Myocyte (in vitro differentiated cells): ENCODE measurements around the gene LZTR1. TPM values are rescaled to one million over a fixed set of nuclear protein-coding genes. Genes with fewer than 3 reads are reported as not detected.
"Not testable (repeated sequence)": the region's sequence is repeated elsewhere in the genome, so short reads cannot be mapped to it uniquely, and the experiment has no call there.

ENCODE experiments used
- DNase-seq: peaks from one replicate; pipeline ENCODE4 v3.0.0-alpha.2; 2012; ENCODE audit warnings: low read depth
- total RNA-seq: library from RNA; depleted of rRNA; stranded (reverse); fragments of >200 nt; gene quantifications from 2 replicates; pipeline ENCODE4 v1.2.3, GENCODE V29; 2014

LZTR1 gene
- total RNA-seq, 1 donor from 2014 or later, result 51.8 TPM

DNA sequence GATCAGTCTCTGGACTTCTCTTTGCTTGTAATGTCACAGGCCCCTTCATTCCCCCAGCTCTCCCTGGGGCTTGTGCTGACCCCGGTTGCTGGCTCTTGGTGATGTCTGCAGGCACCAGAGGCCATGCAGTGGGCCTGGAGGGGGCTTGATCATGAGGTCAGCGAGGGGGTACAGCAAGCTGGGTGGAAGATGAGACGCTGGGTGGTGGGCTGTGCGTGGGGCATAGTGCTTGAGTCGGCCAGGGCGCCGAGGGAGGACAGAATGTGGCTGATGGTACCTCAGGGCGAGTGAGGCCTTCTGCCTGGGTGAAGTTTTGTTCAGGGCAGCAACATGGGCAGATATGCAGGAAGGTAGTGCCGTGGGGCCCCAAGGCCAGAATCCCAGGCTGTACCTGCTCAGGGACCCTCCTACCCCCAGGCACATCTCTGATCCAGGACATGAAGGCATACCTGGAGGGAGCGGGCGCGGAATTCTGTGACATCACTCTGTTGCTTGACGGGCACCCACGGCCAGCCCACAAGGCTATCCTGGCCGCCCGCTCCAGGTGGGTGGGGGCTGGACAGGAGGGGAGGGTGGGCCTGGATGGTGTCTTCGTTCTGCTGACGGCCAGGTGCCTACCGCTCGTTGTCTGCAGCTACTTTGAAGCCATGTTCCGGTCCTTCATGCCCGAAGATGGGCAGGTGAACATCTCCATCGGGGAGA, 13.4 kb downstream of the LZTR1 start:
- DNase-seq, result no peak

DNA sequence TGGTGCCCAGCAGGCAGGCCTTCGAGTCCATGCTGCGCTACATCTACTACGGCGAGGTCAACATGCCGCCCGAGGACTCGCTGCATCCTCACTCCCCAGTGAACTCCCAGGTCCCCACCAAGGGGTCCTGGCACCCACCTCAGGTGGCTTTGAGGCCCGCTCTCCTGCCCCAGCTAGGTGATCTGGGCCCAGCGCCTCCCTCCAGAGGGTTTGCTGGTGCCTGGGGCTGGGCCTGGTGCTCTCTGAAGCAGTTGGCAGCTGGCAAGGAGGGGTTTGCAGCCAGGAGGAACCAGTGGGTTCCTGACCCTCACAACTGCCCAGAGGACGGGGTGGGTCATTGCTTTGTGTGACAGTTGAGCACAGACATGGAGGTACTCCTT, 13.9 kb downstream of the LZTR1 start:
- DNase-seq, result no peak

DNA sequence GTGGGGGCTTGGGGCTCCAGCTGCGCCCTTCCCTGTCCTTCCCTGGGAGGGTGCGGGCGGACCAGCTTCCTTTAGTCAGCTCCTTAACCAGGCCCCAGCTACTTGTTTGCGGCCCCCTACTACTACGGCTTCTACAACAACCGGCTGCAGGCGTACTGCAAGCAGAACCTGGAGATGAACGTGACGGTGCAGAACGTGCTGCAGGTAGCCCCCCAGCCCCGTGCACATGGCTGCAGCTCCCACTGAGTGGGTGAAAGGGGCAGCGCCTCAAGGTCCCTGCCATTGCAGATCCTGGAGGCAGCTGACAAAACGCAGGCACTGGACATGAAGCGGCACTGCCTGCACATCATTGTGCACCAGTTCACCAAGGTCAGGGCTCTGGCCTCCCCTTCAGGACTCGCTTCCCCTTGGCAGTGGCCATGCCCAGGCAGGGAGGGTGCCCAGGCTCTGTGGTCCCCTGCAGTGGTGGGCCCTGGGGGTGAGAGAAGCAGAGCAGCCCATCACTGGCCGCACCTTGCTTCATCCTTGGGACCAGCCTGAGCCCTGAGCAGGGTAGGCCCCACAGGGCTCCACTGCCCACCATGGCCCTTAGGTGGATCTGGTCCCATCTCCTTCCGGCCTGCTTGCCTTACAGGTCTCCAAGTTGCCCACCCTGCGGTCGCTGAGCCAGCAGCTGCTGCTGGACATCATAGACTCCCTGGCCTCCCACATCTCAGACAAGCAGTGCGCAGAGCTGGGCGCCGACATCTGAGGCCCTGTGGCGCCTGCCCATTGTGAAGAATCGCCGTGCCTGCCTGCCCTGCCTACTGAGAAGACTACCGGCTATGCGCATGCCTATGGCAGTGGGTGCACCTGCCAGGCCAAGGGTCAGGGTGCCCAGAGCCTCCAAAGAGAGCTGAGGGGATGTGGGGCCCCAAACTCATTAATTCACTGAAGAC, 14.8 kb downstream of the LZTR1 start:
- no peak for DNase-seq

DNA sequence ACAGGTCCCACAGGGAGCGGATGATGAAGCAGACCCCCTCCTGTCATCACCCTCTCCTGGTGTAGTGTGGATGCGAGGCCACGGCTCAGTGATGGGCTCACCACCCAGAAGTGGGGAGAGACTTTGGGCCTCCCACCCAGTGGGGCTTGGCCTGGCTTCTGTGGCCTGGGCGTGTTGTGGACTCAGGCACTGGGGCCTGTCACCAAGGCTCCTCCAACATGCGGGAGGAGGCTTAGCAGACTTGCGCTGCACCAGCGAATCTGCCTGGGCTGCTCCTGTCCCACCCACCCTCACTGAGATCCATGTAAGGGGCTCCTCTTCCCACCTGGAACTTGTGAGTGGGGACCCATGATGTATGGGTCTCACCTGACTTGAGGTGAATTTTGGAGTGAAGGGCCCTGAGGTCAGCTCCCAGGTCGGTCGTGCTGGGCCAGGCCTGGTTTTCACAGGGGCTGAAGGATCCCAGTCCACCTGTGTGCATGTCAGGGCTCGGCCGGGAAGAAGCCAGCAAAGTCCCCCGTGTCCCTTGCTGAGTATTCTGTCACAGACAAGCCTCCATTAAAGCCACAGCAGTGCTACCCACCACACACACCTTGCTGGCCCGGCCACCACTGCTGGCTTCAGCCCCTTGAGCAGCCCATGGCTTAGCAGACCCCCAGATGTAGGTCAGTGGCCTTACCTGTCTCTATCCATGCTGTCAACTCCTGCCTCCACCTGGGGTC, 15.6 kb downstream of the LZTR1 start:
- DNase-seq, result no peak

DNA sequence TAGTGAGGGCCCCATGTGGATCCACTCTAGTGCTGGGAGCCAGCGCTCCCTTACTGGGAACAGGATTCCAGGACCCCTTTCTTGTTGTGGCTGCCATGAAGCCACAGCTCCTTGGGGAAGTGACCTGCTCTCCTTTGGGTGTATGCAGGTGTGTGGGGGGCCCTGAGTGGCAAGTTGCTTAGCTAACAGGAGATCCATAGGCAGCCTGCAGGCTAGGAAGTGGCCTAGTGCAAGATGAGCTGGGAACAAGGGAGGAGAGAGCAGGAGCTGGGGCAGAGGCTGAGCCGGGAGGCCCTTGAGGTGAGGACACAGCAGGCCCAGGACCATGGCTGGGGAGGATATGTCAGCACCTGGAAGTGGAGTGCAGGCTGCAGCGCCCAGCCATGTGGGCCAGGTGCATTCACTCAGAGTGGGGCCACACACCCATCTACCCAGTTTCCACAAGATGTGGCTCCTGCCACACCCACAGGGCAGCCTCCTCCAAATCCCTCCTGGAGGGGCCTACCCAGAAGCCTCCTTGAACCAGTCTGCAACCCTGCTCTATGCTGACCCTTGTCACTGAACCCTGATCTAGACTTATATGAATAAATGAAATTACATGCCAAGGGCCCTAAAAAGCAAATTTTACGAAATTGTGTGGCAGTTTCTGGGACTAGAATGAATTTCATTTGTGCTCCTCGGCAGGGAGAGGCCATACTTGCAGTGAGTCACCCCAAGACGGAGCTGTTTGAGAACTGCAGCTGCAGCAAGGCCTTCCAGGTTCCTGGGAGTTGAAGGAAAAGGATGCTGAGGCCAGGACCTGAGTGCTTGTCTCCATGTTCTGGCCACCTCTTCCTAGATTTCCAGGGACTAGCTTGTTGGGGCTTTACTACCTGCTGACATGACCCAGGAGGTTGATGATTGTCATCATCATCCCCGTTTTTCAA, 16.6 kb downstream of the LZTR1 start:
- DNase-seq, result no peak

DNA sequence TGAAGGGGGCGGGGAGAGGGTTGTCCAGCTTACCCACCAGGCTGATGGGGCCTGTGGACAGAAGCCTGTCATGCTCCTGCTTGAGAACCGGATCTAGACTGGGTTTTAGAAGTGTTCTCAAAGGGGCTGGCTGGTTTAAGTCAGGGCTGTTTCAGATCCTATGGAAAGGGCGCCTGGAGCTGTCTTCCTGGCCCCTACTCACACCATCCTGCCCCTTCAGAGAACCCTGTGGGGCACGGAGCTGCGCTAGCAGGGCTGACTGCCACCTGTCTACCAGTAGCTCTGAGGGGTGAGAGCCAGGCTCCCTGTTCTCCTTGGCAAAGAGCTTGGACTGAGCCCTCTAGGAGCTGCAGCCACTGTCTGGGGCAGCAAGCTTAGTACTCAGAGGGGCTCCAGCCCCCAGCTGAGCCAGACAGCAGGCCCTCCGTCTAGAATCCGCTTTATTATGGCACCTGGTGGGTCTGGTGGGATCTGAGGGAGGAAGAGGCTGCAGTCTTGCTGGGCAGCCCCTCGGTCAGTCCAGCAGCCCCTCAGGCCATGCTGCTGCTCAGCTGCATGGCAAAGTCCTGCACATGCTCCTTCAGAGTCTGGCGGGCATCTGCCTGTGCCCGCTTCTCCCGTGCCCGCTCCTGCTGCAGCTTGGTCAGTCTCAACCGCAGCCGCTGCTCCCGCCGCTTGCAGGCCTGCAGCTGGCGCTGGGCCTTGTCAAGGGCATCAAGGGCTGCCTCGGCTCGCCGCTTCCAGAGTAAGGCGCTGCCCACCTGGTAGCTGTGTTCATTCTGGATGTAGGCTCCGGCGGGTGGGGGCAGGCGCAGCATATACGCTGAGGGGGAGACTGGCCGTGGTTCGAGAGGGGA, 17.5 kb downstream of the LZTR1 start:
- DNase-seq, result no peak

DNA sequence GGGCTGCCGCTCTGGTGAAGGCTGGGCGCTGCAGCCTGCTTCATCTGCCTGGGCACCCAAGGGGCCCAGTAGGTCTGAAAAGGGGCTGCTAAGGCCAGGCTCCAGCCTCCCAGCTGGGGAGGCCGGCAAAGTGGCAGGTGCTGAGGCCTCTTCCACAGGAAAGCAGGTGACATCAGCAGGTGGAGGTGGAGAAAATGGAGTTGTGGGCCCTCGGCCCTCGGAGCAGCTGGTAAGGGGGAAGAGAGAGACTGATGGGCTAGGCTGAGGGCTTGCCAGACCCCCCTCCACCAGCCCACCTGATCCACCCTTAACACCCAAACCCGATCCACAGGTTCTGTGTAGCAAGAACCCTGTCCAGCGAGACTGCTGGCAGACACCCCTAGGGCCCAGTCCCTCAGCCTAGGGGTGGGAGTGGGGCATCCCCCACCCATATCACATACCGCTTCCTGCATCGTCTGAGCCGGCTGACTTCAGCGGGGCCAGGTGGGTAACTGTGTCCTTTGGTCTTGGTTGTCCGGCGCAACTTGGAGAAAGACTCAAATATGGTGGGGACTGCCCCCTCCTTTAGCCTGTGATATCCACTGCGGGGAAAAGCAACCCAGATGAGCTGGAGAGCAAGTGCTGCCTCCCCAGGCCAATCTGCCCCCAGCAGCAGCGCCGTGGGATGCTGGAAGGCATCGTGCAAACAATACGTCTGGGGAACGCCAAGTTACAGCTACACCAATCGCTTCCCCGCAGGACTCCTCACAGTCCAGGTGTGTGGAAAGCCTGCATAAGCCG, 18.3 kb downstream of the LZTR1 start:
- DNase-seq, result no peak

DNA sequence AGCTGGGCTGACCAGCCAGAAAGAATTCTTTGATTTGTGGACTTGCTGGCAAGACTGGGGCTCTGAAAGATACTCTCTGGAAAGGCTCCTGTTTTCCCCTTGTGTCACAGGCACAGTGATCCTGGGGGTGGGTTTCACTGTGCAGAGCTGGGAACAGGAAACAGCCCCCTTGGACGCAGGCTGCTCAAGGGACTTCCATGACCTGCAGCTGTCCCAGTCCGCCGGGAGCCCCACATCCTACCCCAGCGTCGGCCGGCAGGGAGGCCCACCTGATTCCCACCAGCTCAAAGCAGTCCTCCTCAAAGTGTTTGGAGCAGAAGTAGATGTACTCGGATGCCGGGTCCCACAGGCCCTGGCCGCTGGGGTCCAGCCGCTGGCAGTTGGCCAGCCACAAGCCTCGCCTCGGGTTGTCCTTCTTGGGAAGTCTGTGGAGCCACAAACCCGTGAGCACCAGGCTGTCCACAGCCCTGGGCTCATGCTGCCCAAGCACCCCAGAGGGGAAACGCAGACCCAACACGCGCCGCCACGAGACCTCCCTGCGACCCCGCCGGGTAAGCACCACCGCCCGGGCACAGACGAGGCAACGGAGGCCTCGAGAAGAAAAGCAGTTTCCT, 19.0 kb downstream of the LZTR1 start:
- no peak for DNase-seq

DNA sequence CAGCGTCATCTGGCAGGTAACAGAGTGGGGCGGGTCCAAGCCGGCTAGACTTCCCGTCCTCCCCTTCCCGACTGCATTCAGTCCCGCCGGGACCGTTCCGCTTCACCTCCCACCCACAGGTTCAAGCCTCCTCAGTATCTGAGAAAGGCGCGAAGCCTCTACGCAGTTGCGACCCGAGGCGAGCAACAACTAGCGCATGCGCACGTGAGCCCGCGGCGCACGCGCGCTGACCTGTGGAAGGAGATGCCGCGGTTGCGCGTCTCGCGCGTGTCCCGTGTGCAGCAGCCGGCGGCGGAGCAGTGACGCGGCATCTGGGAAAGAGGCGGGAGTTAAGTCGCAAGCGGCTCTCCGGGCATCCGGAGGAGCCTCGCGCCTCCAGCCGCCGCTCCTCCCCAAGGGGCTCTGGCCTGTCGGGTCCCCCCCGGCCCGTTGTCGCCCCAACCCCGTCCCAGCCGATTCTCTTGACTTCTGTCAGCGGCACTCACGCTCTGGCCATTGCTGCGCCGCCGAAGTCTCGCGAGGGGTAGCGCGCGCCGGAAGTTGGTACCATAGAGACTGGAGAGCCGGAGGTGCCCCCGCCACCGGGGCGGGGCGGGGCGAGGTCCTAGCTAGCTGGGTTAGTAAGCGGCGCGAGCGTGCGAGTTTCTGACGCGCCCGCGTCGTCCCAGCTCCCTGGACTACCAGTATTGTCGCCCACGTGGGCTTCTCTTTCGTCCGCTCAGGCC, 19.7 kb downstream of the LZTR1 start, which contains the start of gene THAP7:
Gene THAP7, minus strand, starts transcription at position 518 of the 725 bp plus-strand sequence. Its CDS starts 207 bp downstream, at position 311.
- DNase-seq, result peak; percentile 97

DNA sequence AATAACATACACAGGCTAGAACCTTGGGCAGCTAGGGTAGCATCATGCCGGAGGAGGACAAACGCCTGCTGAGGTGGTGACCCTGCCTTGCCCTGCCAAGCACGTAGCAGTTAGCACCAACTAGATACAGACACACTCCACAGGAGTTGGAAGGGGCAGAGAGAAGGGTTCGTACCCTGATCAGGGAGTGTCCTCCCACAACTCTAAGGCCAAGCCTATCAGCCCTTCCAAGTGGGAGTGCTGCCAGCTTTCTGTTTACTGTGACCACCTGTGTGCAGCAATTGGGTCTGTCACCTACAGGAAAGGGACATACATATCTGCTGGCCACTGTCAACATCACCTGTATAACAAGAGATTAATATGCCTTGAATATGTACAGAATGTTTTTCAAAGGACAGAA, 21.7 kb downstream of the LZTR1 start:
- no peak for DNase-seq

DNA sequence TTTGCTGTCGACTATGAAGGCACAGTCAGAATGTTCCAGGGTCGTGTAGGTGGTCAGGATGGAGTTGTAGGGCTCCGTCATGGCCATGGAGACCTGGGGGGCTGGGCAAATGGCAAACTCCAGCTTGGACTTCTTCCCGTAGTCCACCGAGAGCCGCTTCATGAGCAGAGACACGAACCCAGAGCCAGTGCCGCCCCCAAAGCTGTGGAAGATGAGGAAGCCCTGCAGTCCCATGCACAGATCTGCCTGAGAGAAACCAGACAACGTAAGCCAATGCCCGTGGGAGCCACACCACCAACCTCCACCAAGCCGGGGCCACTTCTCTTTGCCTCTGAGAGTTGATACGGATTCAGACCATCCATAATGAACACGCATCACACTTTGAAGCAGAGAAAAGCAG, 27.1 kb downstream of the LZTR1 start:
- DNase-seq, result not testable (repeated sequence)

DNA sequence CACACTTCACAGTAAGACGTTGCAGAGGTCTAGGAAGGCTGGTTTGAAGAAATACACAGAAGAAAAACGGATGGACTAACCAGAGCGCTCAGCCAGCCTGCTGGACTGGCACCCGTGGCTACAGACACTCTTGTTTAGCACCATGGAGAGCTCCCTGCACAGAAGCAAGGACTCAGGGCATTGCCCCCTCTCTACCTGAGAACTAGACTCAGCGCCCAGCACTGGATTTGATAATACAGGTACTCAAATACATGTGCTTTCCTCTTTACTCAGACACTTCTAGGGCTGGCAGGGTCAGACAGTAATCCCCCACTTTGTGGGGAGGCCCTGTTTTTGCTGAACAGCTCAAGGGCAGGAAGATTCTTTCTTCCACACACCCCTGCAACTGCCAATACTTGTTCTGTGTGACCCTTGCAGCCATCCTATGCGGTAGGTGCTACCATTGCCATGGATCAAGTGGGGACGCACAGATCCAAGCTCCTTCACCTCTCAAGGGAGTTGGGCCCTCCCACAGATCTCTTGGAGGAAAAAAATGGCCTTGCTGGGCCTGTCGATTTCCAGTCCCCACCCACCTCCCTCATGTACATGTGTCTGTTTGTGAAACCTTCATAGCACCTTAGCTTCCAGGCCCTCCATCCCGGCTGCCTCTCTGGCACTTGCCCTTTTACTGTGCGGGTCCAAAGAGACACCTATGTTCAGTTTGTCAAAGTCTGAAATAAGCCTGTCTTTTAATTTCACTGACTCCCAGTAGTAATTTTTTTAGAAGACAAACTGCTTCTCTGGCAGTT, 27.7 kb downstream of the LZTR1 start:
- DNase-seq, result peak; percentile 53

DNA sequence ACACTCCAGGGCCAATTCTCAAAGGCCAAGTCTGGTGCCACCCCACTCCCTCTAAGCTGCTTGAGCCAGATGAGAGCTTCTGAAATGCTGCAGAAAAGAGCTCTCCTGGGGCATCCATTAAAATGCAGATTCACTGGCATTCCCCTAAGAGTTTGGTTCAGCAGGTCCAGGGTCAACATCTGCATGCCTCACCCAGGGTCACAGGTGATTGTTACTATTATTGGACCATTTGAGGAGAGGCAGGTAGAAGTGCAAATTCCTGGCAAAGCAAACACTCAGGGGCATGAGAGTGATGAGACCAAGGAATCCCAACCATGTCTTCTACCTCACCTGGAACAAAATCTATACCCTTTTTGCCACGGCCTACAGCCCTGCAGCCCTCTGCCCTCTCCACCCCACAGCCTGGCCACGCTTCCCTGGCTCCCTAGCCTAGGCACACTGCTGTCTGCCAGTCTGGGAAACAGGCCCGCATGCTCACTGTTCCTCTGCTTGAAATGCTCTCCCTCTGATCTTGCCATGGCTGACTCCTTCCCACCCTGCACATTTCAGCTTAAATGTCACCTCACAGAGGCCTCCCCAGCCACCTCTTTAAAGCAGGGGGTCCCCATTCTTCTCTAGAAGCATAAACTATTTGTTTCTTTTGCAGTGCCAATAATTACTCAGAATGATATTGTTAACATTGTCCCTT, 28.5 kb downstream of the LZTR1 start:
- no peak for DNase-seq

DNA sequence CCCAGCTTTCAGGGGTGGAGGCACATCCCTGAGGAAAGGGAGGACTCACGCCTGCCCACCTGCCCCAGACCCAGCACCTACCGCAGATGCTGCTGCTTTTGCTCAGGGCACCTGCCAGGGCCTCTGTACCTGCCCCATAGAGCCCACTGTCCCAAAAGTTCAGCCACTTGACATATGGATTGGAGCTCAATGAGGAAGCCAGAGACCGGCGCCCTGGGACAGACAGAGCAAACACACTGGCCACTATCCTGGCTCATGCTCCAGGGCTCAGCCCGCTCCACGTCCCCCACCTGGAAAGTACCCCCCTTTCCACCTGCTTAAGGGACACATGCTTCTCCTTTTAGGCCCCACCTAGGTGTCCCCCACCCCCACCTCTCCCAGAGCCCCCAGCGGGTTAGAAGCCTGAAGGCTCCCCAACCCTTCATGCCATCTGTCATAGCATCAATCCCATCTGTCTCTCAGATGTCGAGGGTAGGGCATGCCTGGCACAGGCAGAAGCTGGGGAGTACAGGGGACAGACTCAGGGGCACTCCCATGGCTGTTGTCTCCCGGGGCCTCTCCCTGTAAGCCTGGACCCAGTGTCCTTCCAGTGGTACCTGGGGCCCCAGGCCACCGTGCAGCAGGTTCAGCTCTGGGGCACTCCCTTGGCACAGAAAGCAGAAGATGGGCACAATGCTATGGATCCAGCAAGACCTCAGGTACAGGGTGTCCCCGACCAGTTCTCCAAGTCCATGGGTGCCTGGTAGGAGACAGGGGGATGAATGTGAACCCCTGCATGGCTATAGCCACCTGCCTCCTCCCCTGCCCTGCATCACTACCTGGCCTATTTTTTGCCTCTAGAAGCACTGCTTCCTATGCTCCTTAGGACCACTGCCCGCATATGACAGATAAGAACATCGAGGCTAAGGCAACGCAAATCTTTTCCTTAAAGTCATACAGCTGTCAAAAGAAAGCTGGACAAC, 30.6 kb downstream of the LZTR1 start:
- no peak for DNase-seq

DNA sequence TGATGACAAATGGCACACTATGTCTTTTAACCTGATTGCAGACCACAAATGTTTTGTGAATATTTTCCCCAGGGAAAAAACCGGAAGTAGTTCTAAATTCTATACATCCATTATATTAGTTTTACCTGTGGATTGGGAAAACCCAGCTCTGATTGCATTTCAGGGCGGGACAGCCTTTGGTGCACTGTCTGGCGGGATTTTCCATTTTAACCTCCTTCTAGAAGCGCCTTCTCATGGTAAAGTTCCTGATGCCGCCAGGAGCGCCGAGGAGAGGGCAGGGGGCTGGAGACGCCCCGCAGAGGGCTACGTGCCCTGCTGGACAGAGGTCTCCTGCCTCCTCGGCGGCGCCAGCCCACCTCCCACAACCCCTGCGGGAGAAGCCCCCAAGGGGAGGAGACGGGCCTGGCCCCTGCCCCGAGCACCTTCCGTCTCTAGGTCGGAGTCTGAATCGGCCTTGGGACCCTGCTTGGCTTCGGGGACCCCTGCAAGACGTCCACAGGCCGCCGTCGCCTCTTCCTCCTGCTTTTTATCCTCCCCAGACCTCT, 31.6 kb downstream of the LZTR1 start:
- DNase-seq, result no peak
